ENCODE measurements around the gene STRIP1.

Gene STRIP1

GRCh38 chr1:110094931-110095654 is 60.7 kb downstream of the STRIP1 start:
- no peak for DNase-seq (ENCODE audit: low read depth)

DNA sequence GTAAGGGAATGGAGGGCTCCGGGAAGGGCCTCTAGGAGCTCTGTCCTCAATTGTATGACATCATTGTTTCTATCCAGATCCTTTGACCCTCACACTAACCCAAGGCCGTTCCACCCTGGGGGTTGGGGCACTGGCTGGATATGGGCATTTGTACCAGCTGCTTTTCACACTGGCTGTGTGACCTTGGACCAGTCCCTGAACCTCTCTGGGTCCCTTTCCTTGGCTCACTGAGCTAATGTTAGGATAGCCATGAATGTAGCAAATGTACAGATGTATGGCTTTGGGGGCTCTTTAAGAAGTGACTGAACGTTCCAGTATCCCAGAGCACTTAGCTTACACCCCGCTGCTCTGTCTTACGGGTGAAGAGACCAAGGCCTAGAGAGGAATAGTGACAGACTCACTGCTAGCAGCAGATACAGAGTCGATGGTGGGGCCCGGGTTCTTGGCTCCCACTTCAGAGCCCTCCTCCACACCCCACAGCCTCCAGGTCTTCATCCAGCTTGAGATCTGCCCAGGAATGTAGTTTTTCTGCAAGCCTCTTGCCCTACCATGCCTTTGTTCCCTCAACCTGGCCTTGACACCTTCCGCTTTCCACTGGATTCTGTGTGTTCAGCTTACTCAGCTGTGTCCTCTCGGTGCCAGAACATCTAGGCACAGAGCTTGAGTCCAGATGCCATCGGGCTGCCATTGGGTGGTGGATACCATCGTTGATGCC is 63.2 kb downstream of the STRIP1 start:
- DNase-seq (ENCODE audit: low read depth), result no peak

- no peak for DNase-seq (ENCODE audit: low read depth)
These were observed 64.0 kb downstream of the STRIP1 start for GRCh38 chr1:110098222-110099026.

DNA sequence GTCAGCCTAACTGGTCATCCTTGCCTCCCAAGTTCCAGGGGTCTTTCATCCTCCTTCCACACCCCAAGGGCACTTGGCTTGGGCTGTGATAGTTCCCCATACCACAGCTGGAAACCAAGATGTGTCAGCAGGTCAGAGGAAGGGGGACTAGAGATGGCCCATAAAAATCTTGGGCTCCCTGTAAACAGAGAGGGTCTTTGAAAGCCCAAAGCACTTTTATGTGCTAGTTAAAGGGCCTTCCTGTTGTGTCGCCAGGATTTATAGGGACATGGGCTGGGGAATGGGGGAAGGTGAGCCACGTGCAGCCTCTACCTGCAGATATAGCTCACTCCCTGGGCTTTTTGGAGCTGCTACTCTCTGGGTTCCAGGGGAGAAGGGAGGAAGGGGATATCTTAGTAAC is 65.9 kb downstream of the STRIP1 start:
- no peak for DNase-seq (ENCODE audit: low read depth)

DNA sequence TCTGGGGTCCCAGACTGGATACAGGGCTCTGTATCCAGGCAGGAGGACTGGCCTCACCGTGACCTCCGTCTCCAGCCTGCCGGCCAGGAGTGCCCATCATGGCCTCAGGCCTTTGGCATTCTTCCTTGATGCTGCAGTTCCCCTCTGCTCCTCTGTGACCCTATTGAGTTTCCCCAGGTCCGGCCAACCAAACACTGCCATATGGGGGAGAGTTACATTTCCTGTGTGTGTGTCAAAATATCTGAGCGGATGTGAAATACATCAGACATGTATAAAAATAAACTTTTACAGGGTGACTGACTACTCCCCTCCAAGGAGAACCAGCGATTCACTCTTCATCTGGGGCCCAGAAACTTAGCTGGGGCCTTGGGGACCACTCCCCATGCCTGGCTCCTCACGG is 67.7 kb downstream of the STRIP1 start:
- DNase-seq (ENCODE audit: low read depth), result no peak
